HEK293 (cell line): Measurements from ENCODE around the gene DNAJC30.
A peak's percentile ranks its signal among the peaks of the same experiment; 100 is the strongest.

ENCODE experiments used
- CTCF ChIA-PET: fragments of 350-600 bp; formaldehyde crosslinking; extraction: SDS; loops from one replicate; lab custom pipeline; 2021; ENCODE audit warnings: antibody characterized with exemption; lab: Yijun Ruan, JAX
- POLR2A ChIA-PET: fragments of 300-600 bp; formaldehyde crosslinking; extraction: SDS; loops from one replicate; lab custom pipeline; 2020; ENCODE audit warnings: antibody characterized with exemption, inconsistent platforms; lab: Yijun Ruan, JAX
- H3K27ac ChIP-seq: fragments of 200-500 bp; sonication (Bioruptor generic); 2 replicates; pipeline ENCODE4 v1.5.1; 2014; ENCODE audit warnings: low read depth, low read length, control low read depth, inconsistent platforms; ENCODE audit errors: extremely low read depth
- H3K36me3 ChIP-seq, 2 experiments: fragments of 200-500 bp in 1 of 2; sonication (Bioruptor generic) in 1 of 2; 1 replicate in 1 of 2; 2 replicates in 1 of 2; pipeline ENCODE4 v1.5.1; 2014 to 2017; ENCODE audit warnings: inconsistent platforms in 2 of 2, low read length in 2 of 2; ENCODE audit not compliant: control insufficient read depth in 2 of 2, insufficient read depth in 1 of 2
- H3K4me1 ChIP-seq: fragments of 200-500 bp; sonication (Bioruptor generic); 2 replicates; pipeline ENCODE4 v1.5.1; 2014; ENCODE audit warnings: mild to moderate bottlenecking, low read length, inconsistent platforms; ENCODE audit not compliant: control insufficient read depth, insufficient read depth
- H3K4me3 ChIP-seq: 2 replicates; pipeline ENCODE4 v1.5.1; 2011; ENCODE audit warnings: low read depth, mild to moderate bottlenecking, control low read depth, low read length, moderate library complexity
- H3K9me3 ChIP-seq: fragments of 200-500 bp; sonication (Bioruptor generic); 2 replicates; pipeline ENCODE4 v1.5.1; 2014; ENCODE audit warnings: low read depth, low read length, inconsistent platforms; ENCODE audit not compliant: control insufficient read depth, insufficient read depth
- GLIS2 ChIP-seq: fragments of 450-650 bp; formaldehyde crosslinking; IDR thresholded peaks from 2 replicates; pipeline ENCODE4 v1.5.1; 2016; ENCODE audit warnings: missing biosample characterization, missing genetic modification characterization
- PATZ1 ChIP-seq: fragments of 450-650 bp; formaldehyde crosslinking; IDR thresholded peaks from 2 replicates; pipeline ENCODE4 v1.5.1; 2016; ENCODE audit warnings: missing biosample characterization, missing genetic modification characterization
- SALL2 ChIP-seq: fragments of 450-650 bp; formaldehyde crosslinking; IDR thresholded peaks from 2 replicates; pipeline ENCODE4 v1.5.0; 2017; ENCODE audit warnings: missing biosample characterization, mild to moderate bottlenecking, missing genetic modification characterization, borderline replicate concordance
- SCRT1 ChIP-seq: fragments of 450-650 bp; formaldehyde crosslinking; IDR thresholded peaks from 2 replicates; pipeline ENCODE4 v1.5.1; 2016; ENCODE audit warnings: missing biosample characterization, missing genetic modification characterization, borderline replicate concordance
- ZBTB20 ChIP-seq: fragments of 450-650 bp; formaldehyde crosslinking; IDR thresholded peaks from 2 replicates; pipeline ENCODE4 v1.5.1; 2016; ENCODE audit warnings: missing biosample characterization, missing genetic modification characterization
- ZFP3 ChIP-seq: fragments of 450-650 bp; formaldehyde crosslinking; IDR thresholded peaks from 2 replicates; pipeline ENCODE4 v1.5.1; 2016; ENCODE audit warnings: low read depth, missing biosample characterization, missing genetic modification characterization
- ZNF114 ChIP-seq: fragments of 450-650 bp; formaldehyde crosslinking; IDR thresholded peaks from 2 replicates; pipeline ENCODE4 v1.5.0; 2017; ENCODE audit warnings: missing biosample characterization, missing genetic modification characterization
- ZNF19 ChIP-seq: fragments of 450-650 bp; formaldehyde crosslinking; IDR thresholded peaks from 2 replicates; pipeline ENCODE4; 2016; ENCODE audit warnings: missing biosample characterization, missing genetic modification characterization, low read depth
- ZNF311 ChIP-seq: fragments of 450-650 bp; formaldehyde crosslinking; IDR thresholded peaks from 2 replicates; pipeline ENCODE4 v1.5.1; 2017; ENCODE audit warnings: missing biosample characterization, missing genetic modification characterization, borderline replicate concordance
- ZNF350 ChIP-seq: fragments of 450-650 bp; formaldehyde crosslinking; IDR thresholded peaks from 2 replicates; pipeline ENCODE4 v1.5.0; 2017; ENCODE audit warnings: missing biosample characterization, mild to moderate bottlenecking, missing genetic modification characterization
- ZNF354C ChIP-seq: fragments of 450-650 bp; formaldehyde crosslinking; IDR thresholded peaks from 2 replicates; pipeline ENCODE4 v1.5.1; 2016; ENCODE audit warnings: missing biosample characterization, missing genetic modification characterization, low read depth, borderline replicate concordance
- ZNF391 ChIP-seq: fragments of 450-650 bp; formaldehyde crosslinking; IDR thresholded peaks from 2 replicates; pipeline ENCODE4 v1.5.1; 2016; ENCODE audit warnings: low read depth, missing biosample characterization, missing genetic modification characterization, borderline replicate concordance
- ZNF549 ChIP-seq: fragments of 450-650 bp; IDR thresholded peaks from 2 replicates; pipeline ENCODE4 v1.5.1; 2018; ENCODE audit warnings: missing biosample characterization, missing genetic modification characterization, mild to moderate bottlenecking, inconsistent platforms, moderate library complexity
- ZNF558 ChIP-seq: fragments of 450-650 bp; formaldehyde crosslinking; IDR thresholded peaks from 2 replicates; pipeline ENCODE4 v1.5.1; 2016; ENCODE audit warnings: missing biosample characterization, missing genetic modification characterization
- ZNF658 ChIP-seq: fragments of 450-650 bp; formaldehyde crosslinking; IDR thresholded peaks from 2 replicates; pipeline ENCODE4; 2016; ENCODE audit warnings: missing biosample characterization, missing genetic modification characterization
- ZNF707 ChIP-seq: fragments of 450-650 bp; formaldehyde crosslinking; IDR thresholded peaks from 2 replicates; pipeline ENCODE4 v1.5.1; 2016; ENCODE audit warnings: missing biosample characterization, missing genetic modification characterization
- ZNF747 ChIP-seq: fragments of 450-650 bp; formaldehyde crosslinking; IDR thresholded peaks from 2 replicates; pipeline ENCODE4 v1.5.1; 2016; ENCODE audit warnings: missing biosample characterization, missing genetic modification characterization
- ZNF768 ChIP-seq: fragments of 450-650 bp; formaldehyde crosslinking; IDR thresholded peaks from 2 replicates; pipeline ENCODE4 v1.5.1; 2018; ENCODE audit warnings: missing biosample characterization, mild to moderate bottlenecking, missing genetic modification characterization
- ZNF830 ChIP-seq: fragments of 450-650 bp; IDR thresholded peaks from 2 replicates; pipeline ENCODE4 v1.5.0; 2018; ENCODE audit warnings: missing biosample characterization, missing genetic modification characterization, low read depth, mild to moderate bottlenecking, moderate library complexity
- ZSCAN16 ChIP-seq: fragments of 450-650 bp; formaldehyde crosslinking; IDR thresholded peaks from 2 replicates; pipeline ENCODE4 v1.5.1; 2016; ENCODE audit warnings: missing biosample characterization, missing genetic modification characterization
- ZSCAN4 ChIP-seq: fragments of 450-650 bp; formaldehyde crosslinking; IDR thresholded peaks from 2 replicates; pipeline ENCODE4 v1.5.1; 2017; ENCODE audit warnings: missing biosample characterization, missing genetic modification characterization
- TF ChIP-seq, protein P1 (sequence below): fragments of 450-650 bp; formaldehyde crosslinking; IDR thresholded peaks from 2 replicates; pipeline ENCODE4 v1.5.1; 2016; ENCODE audit warnings: missing biosample characterization, missing genetic modification characterization
- TF ChIP-seq, protein P2 (sequence below): fragments of 450-650 bp; formaldehyde crosslinking; IDR thresholded peaks from 2 replicates; pipeline ENCODE4 v1.5.1; 2016; ENCODE audit warnings: missing biosample characterization, missing genetic modification characterization
- TF ChIP-seq, protein P3 (sequence below): fragments of 450-650 bp; formaldehyde crosslinking; conservative IDR thresholded peaks from 2 replicates; pipeline ENCODE4 v1.5.1; 2016; ENCODE audit warnings: low read depth, missing biosample characterization, missing genetic modification characterization

DNAJC30 gene

GRCh38 chr7:73727952-73728351 is 44.7 kb upstream of the DNAJC30 start:
- TF ChIP-seq ZNF768 (no peak), ZBTB20 (no peak), ZNF354C (tag by site-specific recombination) (no peak), ZNF830 (tag by site-specific recombination) (no peak), ZFP3 (tag by site-specific recombination) (no peak), ZNF350 (tag by site-specific recombination) (no peak), ZNF549 (tag by site-specific recombination) (no peak), ZNF558 (tag by site-specific recombination) (no peak), ZNF114 (tag by site-specific recombination) (no peak), ZNF747 (no peak), ZNF658 (tag by site-specific recombination) (no peak), ZNF19 (tag by site-specific recombination) (no peak), ZNF707 (tag by site-specific recombination) (no peak), GLIS2 (no peak), ZNF391 (no peak)
- TF ChIP-seq, protein P1, sequence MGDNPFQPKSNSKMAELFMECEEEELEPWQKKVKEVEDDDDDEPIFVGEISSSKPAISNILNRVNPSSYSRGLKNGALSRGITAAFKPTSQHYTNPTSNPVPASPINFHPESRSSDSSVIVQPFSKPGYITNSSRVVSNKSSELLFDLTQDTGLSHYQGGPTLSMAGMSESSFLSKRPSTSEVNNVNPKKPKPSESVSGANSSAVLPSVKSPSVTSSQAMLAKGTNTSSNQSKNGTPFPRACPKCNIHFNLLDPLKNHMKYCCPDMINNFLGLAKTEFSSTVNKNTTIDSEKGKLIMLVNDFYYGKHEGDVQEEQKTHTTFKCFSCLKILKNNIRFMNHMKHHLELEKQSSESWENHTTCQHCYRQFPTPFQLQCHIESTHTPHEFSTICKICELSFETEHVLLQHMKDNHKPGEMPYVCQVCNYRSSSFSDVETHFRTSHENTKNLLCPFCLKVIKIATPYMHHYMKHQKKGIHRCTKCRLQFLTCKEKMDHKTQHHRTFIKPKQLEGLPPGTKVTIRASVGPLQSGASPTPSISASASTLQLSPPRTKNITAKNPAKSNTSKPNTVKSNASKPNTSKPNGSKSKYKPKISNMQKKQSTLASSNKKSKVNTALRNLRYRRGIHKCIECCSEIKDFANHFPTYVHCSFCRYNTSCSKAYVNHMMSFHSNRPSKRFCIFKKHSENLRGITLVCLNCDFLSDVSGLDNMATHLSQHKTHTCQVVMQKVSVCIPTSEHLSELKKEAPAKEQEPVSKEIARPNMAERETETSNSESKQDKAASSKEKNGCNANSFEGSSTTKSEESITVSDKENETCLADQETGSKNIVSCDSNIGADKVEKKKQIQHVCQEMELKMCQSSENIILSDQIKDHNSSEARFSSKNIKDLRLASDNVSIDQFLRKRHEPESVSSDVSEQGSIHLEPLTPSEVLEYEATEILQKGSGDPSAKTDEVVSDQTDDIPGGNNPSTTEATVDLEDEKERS: no peak
- TF ChIP-seq, protein P2, sequence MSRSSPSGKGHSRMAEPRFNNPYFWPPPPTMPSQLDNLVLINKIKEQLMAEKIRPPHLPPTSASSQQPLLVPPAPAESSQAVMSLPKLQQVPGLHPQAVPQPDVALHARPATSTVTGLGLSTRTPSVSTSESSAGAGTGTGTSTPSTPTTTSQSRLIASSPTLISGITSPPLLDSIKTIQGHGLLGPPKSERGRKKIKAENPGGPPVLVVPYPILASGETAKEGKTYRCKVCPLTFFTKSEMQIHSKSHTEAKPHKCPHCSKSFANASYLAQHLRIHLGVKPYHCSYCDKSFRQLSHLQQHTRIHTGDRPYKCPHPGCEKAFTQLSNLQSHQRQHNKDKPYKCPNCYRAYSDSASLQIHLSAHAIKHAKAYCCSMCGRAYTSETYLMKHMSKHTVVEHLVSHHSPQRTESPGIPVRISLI (tag by site-specific recombination): no peak
- TF ChIP-seq, protein P3, sequence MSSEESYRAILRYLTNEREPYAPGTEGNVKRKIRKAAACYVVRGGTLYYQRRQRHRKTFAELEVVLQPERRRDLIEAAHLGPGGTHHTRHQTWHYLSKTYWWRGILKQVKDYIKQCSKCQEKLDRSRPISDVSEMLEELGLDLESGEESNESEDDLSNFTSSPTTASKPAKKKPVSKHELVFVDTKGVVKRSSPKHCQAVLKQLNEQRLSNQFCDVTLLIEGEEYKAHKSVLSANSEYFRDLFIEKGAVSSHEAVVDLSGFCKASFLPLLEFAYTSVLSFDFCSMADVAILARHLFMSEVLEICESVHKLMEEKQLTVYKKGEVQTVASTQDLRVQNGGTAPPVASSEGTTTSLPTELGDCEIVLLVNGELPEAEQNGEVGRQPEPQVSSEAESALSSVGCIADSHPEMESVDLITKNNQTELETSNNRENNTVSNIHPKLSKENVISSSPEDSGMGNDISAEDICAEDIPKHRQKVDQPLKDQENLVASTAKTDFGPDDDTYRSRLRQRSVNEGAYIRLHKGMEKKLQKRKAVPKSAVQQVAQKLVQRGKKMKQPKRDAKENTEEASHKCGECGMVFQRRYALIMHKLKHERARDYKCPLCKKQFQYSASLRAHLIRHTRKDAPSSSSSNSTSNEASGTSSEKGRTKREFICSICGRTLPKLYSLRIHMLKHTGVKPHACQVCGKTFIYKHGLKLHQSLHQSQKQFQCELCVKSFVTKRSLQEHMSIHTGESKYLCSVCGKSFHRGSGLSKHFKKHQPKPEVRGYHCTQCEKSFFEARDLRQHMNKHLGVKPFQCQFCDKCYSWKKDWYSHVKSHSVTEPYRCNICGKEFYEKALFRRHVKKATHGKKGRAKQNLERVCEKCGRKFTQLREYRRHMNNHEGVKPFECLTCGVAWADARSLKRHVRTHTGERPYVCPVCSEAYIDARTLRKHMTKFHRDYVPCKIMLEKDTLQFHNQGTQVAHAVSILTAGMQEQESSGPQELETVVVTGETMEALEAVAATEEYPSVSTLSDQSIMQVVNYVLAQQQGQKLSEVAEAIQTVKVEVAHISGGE (tag by site-specific recombination): no peak
- H3K9me3 ChIP-seq: no peaks in the 10 kb centered on the region
- H3K4me1 ChIP-seq: no peaks in the 10 kb centered on the region
- H3K36me3 ChIP-seq: no peaks in the 10 kb centered on the region
- ChIA-PET POLR2A (interaction anchor here (0.5 to 1.3 kb wide), 2 partner anchors 10 to 11 kb away, joined by 3 to 4 read pairs; partner anchors contain the start of gene ABHD11), CTCF (interaction anchor here (0.6 to 1.6 kb wide), 5 partner anchors 83 to 127 kb away, joined by 3 to 15 read pairs (median 3); no protein-coding TSS in a partner anchor)
- no peak overlapping the region for H3K4me3 ChIP-seq
- H3K27ac ChIP-seq: no peak overlapping the region

- Histone ChIP-seq H3K9me3 (no peaks in the 10 kb centered on the region), H3K4me1 (no peaks in the 10 kb centered on the region), H3K36me3 (no peaks in the 10 kb centered on the region), H3K27ac (no peak overlapping the region), H3K4me3 (no peak overlapping the region)
- ChIA-PET POLR2A (interaction anchor here (0.9 to 1.0 kb wide), 3 partner anchors 26 to 119 kb away, joined by 3 read pairs; no protein-coding TSS in a partner anchor), CTCF (interaction anchor here (0.6 to 4.2 kb wide), 18 partner anchors 8 to 158 kb away, joined by 3 to 82 read pairs (median 8); partner anchors contain the start of genes ABHD11, MLXIPL and VPS37D)
- TF ChIP-seq ZSCAN16 (tag by site-specific recombination) (no peak), SALL2 (tag by site-specific recombination) (0 out of 2 replicates have a peak, but pooled peaks have one; percentile 71), ZSCAN4 (tag by site-specific recombination) (peak; percentile 99), PATZ1 (no peak), ZNF311 (tag by site-specific recombination) (0 out of 2 replicates have a peak, but pooled peaks have one; percentile 64), SCRT1 (0 out of 2 replicates have a peak, but pooled peaks have one; percentile 13)
Measured at GRCh38 chr7:73726083-73726466, 42.8 kb upstream of the DNAJC30 start.
